ENCODE data around the gene NMNAT3.

DNA sequence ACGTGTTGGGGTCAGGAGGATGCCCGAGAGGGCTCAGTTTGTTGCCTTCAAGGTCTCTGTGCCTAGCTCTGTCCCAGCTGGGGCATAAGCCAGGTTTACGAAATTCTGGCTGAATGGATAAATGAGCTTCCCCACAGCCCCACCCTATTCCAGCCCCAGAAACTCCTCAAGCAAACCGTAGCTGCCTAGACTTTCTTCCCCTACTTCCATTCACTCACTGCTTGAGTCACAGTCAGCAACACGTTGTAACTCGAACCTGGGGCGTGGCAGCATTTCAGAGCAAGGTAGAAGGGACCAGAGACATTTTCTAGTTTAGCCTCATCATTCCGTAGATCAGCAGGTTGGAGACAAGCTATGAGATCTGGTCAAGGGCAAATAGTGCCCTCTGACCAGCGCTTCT, 24.2 kb downstream of the NMNAT3 start:
- TF ChIP-seq, protein P1, sequence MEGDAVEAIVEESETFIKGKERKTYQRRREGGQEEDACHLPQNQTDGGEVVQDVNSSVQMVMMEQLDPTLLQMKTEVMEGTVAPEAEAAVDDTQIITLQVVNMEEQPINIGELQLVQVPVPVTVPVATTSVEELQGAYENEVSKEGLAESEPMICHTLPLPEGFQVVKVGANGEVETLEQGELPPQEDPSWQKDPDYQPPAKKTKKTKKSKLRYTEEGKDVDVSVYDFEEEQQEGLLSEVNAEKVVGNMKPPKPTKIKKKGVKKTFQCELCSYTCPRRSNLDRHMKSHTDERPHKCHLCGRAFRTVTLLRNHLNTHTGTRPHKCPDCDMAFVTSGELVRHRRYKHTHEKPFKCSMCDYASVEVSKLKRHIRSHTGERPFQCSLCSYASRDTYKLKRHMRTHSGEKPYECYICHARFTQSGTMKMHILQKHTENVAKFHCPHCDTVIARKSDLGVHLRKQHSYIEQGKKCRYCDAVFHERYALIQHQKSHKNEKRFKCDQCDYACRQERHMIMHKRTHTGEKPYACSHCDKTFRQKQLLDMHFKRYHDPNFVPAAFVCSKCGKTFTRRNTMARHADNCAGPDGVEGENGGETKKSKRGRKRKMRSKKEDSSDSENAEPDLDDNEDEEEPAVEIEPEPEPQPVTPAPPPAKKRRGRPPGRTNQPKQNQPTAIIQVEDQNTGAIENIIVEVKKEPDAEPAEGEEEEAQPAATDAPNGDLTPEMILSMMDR (IDR thresholded peaks at IDR 0.05): no peak
- TF ChIP-seq POLR2A (IDR thresholded peaks at IDR 0.05): no peak

Measured in Peyer's patch (tissue), 4 donors.